PC-9 (cell line): Measurements from ENCODE around the gene VWA8. TPM values are rescaled to one million over a fixed set of nuclear protein-coding genes. Genes with fewer than 3 reads are reported as not detected.

Experiments
- BruUV-seq: library from RNA; stranded (reverse); fragments of 400-500 nt; replicated peaks from 2 replicates; lab custom pipeline; 2021; lab: Mats Ljungman, UMichigan
- CTCF ChIA-PET: fragments of 300-600 bp; sonication (Branson Sonifier 250); formaldehyde crosslinking; loops from one replicate; lab custom pipeline; 2022; ENCODE audit warnings: antibody characterized with exemption; lab: Charles Lee
- POLR2A ChIA-PET: fragments of 300-600 bp; sonication (Branson Sonifier 250); formaldehyde crosslinking; loops from one replicate; lab custom pipeline; 2022; ENCODE audit warnings: antibody characterized with exemption; ENCODE audit not compliant: unreplicated experiment; lab: Charles Lee
- DNase-seq, 2 experiments: peaks; one replicate each; pipeline versions ENCODE4 v3.0.0 to v3.0.0-alpha.2; 2015 to 2022; ENCODE audit warnings: mixed read lengths in 1 of 2
- H2AFZ ChIP-seq: fragments of 200-600 bp; sonication (generic); 2 replicates; pipeline ENCODE4 v1.8.1; 2017; ENCODE audit warnings: antibody characterized with exemption
- H3F3A ChIP-seq: fragments of 200-600 bp; sonication (generic); 2 replicates; pipeline ENCODE4 v1.8.1; 2017; ENCODE audit warnings: antibody characterized with exemption, mild to moderate bottlenecking, low read depth; ENCODE audit not compliant: insufficient read depth
- H3K27ac ChIP-seq: fragments of 200-600 bp; sonication (generic); 2 replicates; pipeline ENCODE4 v1.6.1; 2016; ENCODE audit warnings: mixed run types
- H3K27me3 ChIP-seq: fragments of 200-600 bp; sonication (generic); 2 replicates; pipeline ENCODE4 v1.6.1; 2016; ENCODE audit warnings: low read depth, mixed run types; ENCODE audit not compliant: insufficient read depth
- H3K36me3 ChIP-seq: fragments of 200-600 bp; sonication (generic); 2 replicates; pipeline ENCODE4 v1.6.1; 2016; ENCODE audit warnings: low read depth, mixed run types
- H3K4me1 ChIP-seq: fragments of 200-600 bp; sonication (generic); replicated peaks from 2 replicates; pipeline ENCODE4 v1.6.1; 2016; ENCODE audit warnings: mixed run types; ENCODE audit not compliant: insufficient read depth
- H3K4me2 ChIP-seq: fragments of 200-600 bp; sonication (generic); 2 replicates; pipeline ENCODE4 v1.6.1; 2017; ENCODE audit warnings: mixed run types
- H3K4me3 ChIP-seq: fragments of 200-600 bp; sonication (generic); 2 replicates; pipeline ENCODE4 v1.6.1; 2016; ENCODE audit warnings: mixed run types
- H3K79me2 ChIP-seq: fragments of 200-600 bp; sonication (generic); 2 replicates; pipeline ENCODE4 v1.6.1; 2017; ENCODE audit warnings: low read depth, mixed run types
- H3K9me2 ChIP-seq: fragments of 200-600 bp; sonication (generic); 2 replicates; pipeline ENCODE4 v1.8.1; 2017; ENCODE audit warnings: mild to moderate bottlenecking; ENCODE audit not compliant: insufficient read depth
- H3K9me3 ChIP-seq: fragments of 200-600 bp; sonication (generic); 2 replicates; pipeline ENCODE4 v1.8.1; 2016; ENCODE audit warnings: low read depth; ENCODE audit not compliant: insufficient read depth
- H4K20me1 ChIP-seq: fragments of 200-600 bp; sonication (generic); 2 replicates; pipeline ENCODE4 v1.8.1; 2017; ENCODE audit not compliant: insufficient read depth
- EZH2 ChIP-seq: fragments of 200-600 bp; sonication (generic); IDR thresholded peaks from 2 replicates; pipeline ENCODE4 v1.8.0; 2017; ENCODE audit warnings: antibody characterized with exemption, low read depth
- intact Hi-C: fragments of 100-400 bp; cut with micrococcal nuclease; formaldehyde crosslinking; loops from one replicate; pipeline ENCODE4 v1.10.0; 2022; ENCODE audit not compliant: unreplicated experiment
- total RNA-seq: library from RNA; stranded (reverse); gene quantifications from 2 replicates; pipeline ENCODE4 v1.2.3, GENCODE V29; 2021
- TF ChIP-seq, protein P1 (sequence below): fragments of 200-600 bp; sonication (generic); conservative IDR thresholded peaks from 2 replicates; pipeline ENCODE4 v1.6.1; 2017; ENCODE audit warnings: mixed run types, antibody characterized with exemption, mild to moderate bottlenecking, moderate library complexity

VWA8 gene
- total RNA-seq, 1 experiment from 2014 or later = 14.1 TPM

DNA sequence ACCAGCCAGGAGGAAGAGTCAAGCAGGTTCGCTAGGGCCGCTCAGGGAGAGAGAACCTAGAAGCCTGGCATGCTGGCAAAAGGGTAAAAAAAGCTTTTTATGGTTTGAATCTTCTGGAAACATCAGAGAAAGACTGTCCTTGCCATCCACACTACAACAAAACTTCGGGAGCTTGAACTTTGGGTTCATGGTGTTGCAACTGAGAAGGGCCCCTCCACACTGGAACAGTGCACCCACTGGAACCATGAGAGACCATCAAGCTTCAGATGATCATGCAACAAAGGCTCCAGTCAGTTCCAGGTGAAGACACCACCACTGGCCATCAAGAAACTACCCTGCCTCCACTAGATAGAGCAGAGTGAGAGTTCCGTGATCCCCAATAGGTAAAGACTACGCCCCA is 333.5 kb downstream of the VWA8 start:
- Histone ChIP-seq H3K9me3 (no peaks in the 10 kb centered on the region), H3K9me2 (no peaks in the 10 kb centered on the region), H3K36me3 (no peaks in the 10 kb centered on the region), H3K27ac (no peak overlapping the region), H3K4me2 (no peak overlapping the region), H4K20me1 (no peaks in the 10 kb centered on the region), H3K79me2 (no peaks in the 10 kb centered on the region), H3F3A (no peaks in the 10 kb centered on the region), H3K27me3 (no peaks in the 10 kb centered on the region), H3K4me3 (no peak overlapping the region), H2AFZ (no peak overlapping the region), H3K4me1 (no peaks in the 10 kb centered on the region)
- no peak for DNase-seq
- POLR2A ChIA-PET = interaction anchor here (0.7 kb wide), 1 partner anchor 493 kb away, joined by 9 read pairs; no protein-coding TSS in a partner anchor
- CTCF ChIA-PET = no interaction called here
- intact Hi-C loops = no loop called here
- TF ChIP-seq, protein P1, sequence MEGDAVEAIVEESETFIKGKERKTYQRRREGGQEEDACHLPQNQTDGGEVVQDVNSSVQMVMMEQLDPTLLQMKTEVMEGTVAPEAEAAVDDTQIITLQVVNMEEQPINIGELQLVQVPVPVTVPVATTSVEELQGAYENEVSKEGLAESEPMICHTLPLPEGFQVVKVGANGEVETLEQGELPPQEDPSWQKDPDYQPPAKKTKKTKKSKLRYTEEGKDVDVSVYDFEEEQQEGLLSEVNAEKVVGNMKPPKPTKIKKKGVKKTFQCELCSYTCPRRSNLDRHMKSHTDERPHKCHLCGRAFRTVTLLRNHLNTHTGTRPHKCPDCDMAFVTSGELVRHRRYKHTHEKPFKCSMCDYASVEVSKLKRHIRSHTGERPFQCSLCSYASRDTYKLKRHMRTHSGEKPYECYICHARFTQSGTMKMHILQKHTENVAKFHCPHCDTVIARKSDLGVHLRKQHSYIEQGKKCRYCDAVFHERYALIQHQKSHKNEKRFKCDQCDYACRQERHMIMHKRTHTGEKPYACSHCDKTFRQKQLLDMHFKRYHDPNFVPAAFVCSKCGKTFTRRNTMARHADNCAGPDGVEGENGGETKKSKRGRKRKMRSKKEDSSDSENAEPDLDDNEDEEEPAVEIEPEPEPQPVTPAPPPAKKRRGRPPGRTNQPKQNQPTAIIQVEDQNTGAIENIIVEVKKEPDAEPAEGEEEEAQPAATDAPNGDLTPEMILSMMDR = no peak
- no peak for TF ChIP-seq EZH2
- BruUV-seq = no TSS peak

DNA sequence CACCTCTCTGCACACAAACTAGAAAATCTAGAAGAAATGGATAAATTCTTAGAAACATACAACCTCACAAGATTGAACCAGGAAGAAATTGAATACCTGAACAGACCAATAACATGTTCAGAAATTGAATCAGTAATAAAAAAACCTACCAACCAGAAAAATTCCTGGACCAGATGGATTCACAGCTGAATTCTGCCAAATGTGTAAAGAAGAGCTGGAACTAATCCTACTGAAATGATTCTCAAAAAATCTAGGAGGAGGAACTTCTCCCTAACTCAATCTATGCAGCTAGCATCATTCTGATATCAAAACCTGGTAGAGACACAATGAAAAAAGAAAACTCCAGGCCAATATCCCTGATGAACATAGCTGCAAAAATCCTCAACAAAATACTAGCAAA is 336.9 kb downstream of the VWA8 start:
- no peak overlapping the region for H3K27ac ChIP-seq
- no peak overlapping the region for H3K4me2 ChIP-seq
- H3F3A ChIP-seq = no peaks in the 10 kb centered on the region
- intact Hi-C loops = no loop called here
- no peak for DNase-seq
- ChIA-PET POLR2A (no interaction called here), CTCF (no interaction called here)
- no peaks in the 10 kb centered on the region for H3K27me3 ChIP-seq
- BruUV-seq = no TSS peak
- no peaks in the 10 kb centered on the region for H3K79me2 ChIP-seq
- no peaks in the 10 kb centered on the region for H3K9me2 ChIP-seq
- TF ChIP-seq, protein P1 = no peak
- no peak for TF ChIP-seq EZH2
- no peaks in the 10 kb centered on the region for H3K4me1 ChIP-seq
- no peak overlapping the region for H3K4me3 ChIP-seq
- no peaks in the 10 kb centered on the region for H3K9me3 ChIP-seq
- no peak overlapping the region for H2AFZ ChIP-seq
- H4K20me1 ChIP-seq = no peaks in the 10 kb centered on the region
- no peaks in the 10 kb centered on the region for H3K36me3 ChIP-seq

DNA sequence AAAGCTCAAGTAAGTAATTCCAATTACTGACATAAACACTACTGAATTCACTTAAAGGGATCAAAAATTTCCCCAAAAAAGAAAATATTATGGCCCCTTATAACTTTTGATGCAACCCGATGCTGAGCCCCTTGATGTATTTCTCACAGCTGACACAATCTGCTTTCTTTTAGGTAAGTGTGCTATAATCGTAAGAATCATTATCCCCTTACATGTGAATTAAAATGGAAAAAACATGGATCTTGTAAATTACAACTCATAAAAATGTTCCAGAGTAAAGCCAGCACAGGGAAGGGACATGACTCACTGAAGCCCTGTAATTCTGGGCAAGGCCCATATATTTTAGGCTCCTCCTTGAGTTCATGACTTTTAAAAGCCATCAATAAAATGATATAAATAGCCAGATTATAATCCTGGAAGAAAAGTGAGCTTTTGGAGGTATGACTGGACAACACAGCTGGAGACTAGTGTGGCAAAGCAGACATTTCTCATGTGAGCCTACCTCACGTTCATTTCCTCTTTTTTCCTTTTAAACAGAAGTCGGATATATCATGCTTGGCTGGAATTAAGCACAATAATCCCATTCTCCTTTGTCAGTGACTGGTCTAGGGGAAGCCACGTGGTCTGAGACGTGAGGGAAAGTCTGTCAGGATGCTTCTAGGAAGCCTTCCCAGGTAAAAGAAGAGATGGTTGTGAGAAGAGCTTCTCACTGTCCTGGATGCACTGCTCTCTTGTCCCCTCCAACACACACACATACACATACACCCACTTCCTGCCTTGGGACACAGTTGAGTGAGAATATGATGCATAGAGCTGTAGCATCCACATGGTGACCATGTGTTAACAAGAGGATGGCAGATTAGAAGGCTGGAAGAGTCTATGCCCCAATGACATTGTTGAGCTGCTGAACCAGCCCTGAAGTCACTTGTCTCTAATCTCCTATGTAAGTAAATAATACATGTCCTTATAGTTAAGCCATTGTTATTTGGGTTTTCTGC is 338.2 kb downstream of the VWA8 start:
- TF ChIP-seq EZH2 = no peak
- TF ChIP-seq, protein P1 = no peak
- Histone ChIP-seq H3K9me2 (no peaks in the 10 kb centered on the region), H3K79me2 (no peaks in the 10 kb centered on the region), H4K20me1 (no peaks in the 10 kb centered on the region), H3K36me3 (no peaks in the 10 kb centered on the region), H3K27ac (no peak overlapping the region), H3K4me3 (no peak overlapping the region), H3K4me2 (no peak overlapping the region), H3F3A (no peaks in the 10 kb centered on the region), H2AFZ (no peak overlapping the region), H3K4me1 (no peaks in the 10 kb centered on the region), H3K9me3 (no peaks in the 10 kb centered on the region), H3K27me3 (no peaks in the 10 kb centered on the region)
- no peak for DNase-seq
- intact Hi-C loops = no loop called here
- CTCF ChIA-PET = no interaction called here
- POLR2A ChIA-PET = no interaction called here
- BruUV-seq = no TSS peak
